GM18907 (cell line): ENCODE measurements around the gene PEX7.
"Not testable (repeated sequence)": the region's sequence is repeated elsewhere in the genome, so short reads cannot be mapped to it uniquely, and the experiment has no call there.

Experiments
- ATAC-seq: cut with Tn5 transposase; IDR thresholded peaks from one replicate; pipeline ENCODE4 v1.9.1; 2021; ENCODE audit warnings: mild to moderate bottlenecking, moderate library complexity; ENCODE audit not compliant: unreplicated experiment

The PEX7 gene

GRCh38 chr6:136790411-136791295 is 31.7 kb upstream of the PEX7 start:
- ATAC-seq: no peak

- peak; percentile 31 for ATAC-seq
These were observed 30.9 kb upstream of the PEX7 start for GRCh38 chr6:136791296-136792094.

DNA sequence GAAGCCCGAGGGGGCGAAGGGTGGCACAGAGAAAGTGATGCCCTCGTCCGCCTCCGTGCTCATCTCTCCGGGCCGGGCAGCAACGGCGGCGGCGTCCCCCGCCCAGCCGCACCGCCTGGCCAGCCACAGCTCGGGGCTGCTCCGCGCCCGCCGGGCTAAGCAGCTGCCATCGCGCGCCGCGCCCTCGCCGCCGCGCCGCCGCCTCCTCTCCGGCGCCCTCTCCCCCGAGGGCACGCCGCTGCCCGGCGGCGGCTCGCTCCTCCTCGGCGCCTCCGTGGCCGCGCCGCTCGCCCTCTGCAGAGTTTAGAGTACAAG is 30.3 kb upstream of the PEX7 start:
- ATAC-seq: no peak

DNA sequence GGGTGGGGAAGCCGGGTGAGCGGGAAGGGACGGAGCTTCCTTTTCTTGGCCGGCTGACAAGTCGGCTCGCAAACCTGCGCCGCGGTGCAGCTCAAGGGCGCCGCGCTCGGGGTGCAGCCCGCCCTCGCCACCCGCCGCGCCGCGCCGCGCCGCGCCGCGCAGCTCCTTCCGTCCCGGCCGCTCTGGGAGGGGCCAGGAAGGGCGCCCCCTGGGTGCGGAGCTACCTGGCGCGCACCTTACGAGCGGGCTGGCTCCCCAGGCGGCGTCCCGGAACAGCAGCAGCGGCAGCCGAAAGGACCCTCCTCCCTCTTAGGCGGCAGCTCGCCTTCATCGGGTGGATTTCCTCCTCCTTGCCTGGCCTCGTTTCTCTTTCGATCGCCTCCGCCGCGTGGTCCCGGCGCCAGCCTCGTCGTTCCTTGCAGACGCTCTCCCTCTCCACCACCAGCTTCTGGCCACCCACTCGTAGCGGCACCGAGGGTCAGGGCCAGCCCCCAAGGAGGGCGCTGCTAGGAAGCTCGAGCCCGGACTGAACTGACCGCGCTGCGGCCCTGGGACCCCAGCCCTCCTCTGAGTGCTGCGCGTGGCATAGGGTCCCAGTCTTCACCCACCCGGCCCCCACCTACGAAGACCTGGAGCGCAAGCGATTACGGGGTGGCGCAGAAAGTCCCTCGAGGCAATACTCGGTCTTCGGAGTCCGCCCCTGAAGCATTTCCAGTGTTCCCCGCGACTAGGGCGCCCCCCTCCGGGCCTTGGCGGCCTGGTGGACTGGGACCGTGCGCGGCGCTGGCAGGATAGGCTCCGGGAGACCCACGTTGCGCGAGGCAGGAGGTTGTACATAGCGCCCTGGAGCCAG is 29.8 kb upstream of the PEX7 start, which contains the start of gene MAP3K5:
MAP3K5 (minus strand) TSS at position 68 of the 853 bp plus-strand sequence. CDS start 320 bp downstream, outside the sequence.
- peak; percentile 67 for ATAC-seq

GRCh38 chr6:136793363-136793762 is 29.0 kb upstream of the PEX7 start:
- ATAC-seq: no peak

GRCh38 chr6:136795386-136795785 is 27.0 kb upstream of the PEX7 start:
- ATAC-seq: no peak

GRCh38 chr6:136795996-136796395 is 26.4 kb upstream of the PEX7 start:
- no peak for ATAC-seq

DNA sequence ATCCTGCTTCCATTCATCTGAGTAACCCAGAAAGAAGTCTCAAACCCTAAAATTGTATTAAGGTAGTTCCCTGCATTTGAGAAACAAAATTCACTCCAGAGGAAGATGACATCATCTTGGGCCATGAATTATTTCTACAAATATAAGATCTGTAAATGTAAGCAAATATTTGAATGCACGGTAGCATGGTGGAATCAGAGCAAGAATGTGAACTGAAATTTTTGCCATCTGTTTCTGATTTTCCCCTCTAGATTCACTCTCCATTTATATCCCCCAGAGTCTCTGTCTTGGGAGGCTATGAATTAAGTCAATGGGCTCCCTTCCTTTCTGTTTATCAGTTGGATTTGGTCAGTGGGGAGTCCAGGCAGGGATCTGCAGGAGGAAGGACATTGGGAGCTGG is 24.3 kb upstream of the PEX7 start:
- ATAC-seq: no peak

- ATAC-seq: no peak
These were observed 20.8 kb upstream of the PEX7 start for GRCh38 chr6:136801581-136801980.

DNA sequence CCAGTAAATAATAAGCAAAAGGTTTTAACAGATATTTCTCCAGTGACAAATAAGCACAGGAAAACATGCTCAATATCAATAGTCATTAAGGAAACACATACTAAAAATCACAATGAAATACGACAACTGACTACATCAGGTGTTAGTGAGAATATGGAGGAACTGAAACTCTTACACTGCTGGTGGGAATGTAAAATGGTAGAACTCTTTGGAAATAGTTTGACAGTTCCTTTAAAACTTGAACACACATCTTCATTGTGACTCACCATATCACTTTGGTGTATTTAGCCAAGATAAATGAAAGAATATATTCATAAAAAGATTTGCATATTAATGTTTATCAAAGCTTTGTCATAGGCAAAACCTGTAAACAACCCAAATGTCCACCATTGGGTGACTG is 18.8 kb upstream of the PEX7 start:
- no peak for ATAC-seq

DNA sequence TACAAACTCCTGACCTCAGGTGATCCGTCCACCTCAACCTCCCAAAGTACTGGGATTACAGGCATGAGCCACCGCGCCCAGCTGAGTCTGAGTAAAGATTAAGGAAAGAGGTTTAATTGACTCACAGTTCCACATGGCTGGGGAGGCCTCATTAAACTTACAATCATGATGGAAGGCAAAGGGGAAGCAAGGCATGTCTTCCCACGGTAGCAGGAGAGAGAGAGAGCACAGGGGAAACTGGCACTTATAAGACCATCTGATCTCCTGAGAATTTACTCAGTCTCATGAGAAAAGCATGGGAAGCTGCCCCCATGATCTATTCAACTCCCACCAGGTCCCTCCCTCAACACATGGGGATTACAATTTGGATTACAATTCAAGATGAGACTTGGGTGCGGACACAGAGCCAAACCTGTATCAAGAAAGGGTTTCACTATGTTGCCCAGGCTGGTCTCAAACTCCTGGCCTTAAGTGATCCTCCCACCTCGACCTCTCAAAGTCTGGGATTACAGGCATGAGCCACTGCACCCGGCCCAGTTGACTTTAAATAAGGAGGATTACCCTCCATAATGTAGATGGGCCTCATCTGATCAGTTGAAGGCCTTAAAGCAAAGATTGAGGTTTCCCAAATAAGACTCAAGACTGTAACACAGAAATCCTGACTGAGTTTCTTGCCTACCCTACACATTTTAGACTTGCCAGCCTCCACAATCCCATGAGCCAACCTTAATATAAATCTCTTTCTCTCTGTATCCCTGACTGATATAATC is 13.1 kb upstream of the PEX7 start:
- no peak for ATAC-seq

- no peak for ATAC-seq
These were observed 11.1 kb upstream of the PEX7 start for GRCh38 chr6:136811272-136811671.

- ATAC-seq: no peak
These were observed 10.2 kb upstream of the PEX7 start for GRCh38 chr6:136812174-136812573.

- not testable (repeated sequence) for ATAC-seq
These were observed 6.8 kb upstream of the PEX7 start for GRCh38 chr6:136815608-136816007.

GRCh38 chr6:136816656-136817055 is 5.7 kb upstream of the PEX7 start:
- no peak for ATAC-seq

GRCh38 chr6:136820561-136820960 is 1.8 kb upstream of the PEX7 start:
- ATAC-seq: no peak

- peak; percentile 8 for ATAC-seq
These were observed 381 bp upstream of the PEX7 start for GRCh38 chr6:136822046-136822375.

DNA sequence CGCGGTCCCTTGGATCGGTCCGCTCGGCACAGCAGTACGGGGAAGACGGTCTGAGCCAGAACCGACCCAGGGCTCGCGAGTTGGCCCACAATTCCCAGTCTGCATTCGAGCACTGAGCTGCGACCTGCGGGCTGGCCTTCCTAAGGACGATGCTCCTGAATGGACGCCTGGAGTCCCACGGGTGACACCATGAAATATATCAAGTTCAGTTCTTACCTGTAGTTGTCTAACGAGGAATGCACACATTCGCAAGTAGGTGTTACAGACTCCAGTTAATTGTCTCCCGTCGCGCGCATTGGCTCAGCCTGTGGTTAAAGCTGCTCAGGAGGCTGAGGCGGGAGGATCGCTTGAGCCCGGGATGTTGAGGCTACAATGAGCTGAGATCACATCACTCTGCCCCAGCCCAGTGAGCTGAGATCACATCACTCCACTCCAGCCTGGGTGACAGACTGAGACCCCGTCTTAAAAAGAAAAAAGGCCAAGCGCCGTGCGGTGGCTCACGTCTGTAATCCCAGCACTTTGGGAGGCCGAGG is 802 bp downstream of the PEX7 start:
- ATAC-seq: no peak

DNA sequence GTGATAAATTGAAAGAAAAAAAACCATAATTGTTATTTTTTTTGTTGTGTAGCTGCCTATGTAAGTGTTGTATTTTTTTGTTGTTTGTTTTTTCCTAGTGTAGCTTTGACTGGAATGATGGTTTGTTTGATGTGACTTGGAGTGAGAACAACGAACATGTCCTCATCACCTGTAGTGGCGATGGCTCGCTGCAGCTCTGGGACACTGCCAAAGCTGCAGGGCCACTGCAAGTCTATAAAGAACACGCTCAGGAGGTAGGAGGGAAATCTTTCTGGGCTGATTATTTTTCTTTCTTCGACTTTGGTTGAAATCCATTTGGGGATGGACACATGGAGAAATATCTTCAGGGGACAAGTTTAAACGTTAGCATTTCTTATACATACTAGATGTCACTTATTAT is 3.8 kb downstream of the PEX7 start:
- no peak for ATAC-seq

DNA sequence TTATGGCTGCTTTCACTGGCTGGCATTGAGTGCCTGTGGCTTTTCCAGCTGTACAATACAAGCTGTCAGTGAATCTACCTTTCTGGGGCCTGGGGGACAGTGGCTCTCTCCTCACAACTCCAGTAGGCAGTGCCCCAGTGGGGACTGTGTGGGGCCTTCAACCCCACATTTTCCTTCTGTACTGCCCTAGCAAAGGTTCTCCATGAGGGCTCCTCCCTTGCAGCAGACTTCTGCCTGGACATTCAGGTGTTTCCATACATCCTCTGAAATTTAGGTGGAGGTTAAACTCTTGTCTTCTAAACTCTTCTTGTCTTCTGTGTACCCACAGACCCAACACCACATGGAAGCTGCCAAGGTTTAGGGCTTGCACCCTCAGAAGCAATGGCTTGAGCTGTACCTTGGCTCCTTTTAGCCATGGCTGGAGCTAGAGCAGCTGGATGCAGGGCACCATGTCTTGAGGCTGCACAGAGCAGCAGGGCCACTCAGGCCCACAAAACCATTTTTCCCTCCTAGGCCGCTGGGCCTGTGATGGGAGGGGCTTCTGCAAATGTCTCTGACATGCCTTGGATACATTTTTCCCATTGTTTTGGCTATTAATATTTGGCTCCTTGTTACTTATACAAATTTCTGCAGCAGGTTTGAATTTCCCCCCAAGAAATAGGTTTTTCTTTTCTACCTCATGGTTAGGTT is 9.6 kb downstream of the PEX7 start:
- ATAC-seq: no peak
